GM12875 (cell line): ENCODE measurements around the gene IER3.

ENCODE experiments used
- H3K4me3 ChIP-seq: one replicate; pipeline ENCODE4 v1.5.1; 2011; ENCODE audit warnings: low read depth, low read length, control low read depth
- CTCF ChIP-seq: IDR thresholded peaks from 2 replicates; pipeline ENCODE4 v1.5.1; 2011; ENCODE audit warnings: low read depth, mild to moderate bottlenecking, control low read depth, inconsistent platforms, low read length, moderate library complexity, borderline replicate concordance; ENCODE audit not compliant: insufficient read depth

Gene IER3

DNA sequence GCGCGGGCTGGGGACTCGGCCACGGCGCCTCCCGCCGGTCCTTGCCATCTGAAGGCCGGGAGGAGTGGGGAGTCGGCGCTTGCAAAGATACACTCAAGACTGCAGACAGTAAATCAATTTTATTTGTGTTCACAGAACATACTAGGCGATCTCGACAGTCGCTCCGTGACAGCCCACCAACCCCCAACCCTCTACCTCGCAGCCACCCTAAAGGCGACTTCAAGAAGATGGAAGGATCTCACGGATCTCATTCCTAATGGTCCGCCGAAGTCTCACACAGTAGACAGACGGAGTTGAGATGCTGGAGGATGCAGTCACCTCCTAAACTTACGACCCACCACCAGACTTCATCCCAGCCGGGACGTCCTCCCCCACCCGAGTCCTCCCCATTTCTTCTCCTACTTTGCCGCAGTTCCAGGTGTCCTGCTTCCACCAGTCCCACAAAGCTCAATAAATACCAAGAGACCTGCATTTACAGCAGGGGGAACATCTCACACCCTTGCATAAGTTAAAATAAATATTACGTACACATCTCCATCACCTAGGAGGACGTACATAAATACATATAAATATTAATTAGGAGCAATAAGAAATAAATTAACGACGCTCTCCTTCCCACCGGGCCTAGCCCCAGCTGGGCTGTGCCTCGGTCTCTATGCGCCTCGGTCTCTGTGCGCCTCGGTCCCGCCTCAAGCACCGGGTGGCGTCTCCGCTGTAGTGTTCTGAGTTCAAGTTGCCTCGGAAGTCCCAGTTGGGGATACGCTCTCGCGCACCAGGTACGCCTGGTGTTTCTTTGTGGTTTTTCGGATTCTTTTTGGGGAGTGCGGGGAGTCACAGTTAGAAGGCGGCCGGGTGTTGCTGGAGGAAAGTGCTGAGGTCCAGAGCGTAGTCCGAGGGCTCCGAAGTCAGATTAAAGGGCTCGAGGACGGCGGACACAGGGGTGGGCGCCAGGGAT is 971 bp downstream of the IER3 start:
- TF ChIP-seq CTCF: no peak
- peak overlapping the region; percentile 60 for H3K4me3 ChIP-seq

- H3K4me3 ChIP-seq: peak within 1 kb of the TSS; percentile 60
- no peak for TF ChIP-seq CTCF
Measured at GRCh38 chr6:30742316-30743098, 1.8 kb downstream of the IER3 start, which contains the start of gene FLOT1. Gene FLOT1, minus strand, starts transcription at chr6:30742687. Its CDS starts 498 bp downstream, at chr6:30742189.

DNA sequence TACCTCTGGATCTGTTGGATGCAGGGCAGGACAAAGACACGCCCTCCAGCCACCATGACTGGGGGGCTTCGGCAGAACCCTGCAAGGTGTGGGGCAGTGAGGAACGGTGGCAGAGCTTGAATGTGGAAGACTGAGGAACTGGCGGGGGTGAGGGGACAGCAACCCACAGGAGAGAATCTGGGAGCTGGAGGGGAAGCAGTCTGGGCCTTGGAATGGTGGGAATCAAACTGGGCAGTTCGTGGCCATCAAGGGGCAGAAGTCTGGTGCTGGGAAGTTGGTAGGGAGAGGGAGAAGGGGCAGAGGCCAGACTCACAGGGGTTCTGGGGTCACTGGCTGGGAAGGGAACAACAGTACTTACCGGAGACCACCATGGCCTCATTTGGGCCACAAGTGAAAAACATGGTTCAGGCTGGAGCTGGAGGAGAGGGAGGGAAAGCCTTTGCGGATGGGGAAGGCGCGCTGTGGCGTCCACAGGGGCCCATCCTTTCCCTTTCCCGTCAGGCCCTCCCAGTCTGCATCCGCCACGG is 2.5 kb downstream of the IER3 start:
- TF ChIP-seq CTCF: no peak
- H3K4me3 ChIP-seq: peak overlapping the region; percentile 60

GRCh38 chr6:30741063-30741779 is 3.1 kb downstream of the IER3 start:
- TF ChIP-seq CTCF: no peak
- peak overlapping the region; percentile 60 for H3K4me3 ChIP-seq

DNA sequence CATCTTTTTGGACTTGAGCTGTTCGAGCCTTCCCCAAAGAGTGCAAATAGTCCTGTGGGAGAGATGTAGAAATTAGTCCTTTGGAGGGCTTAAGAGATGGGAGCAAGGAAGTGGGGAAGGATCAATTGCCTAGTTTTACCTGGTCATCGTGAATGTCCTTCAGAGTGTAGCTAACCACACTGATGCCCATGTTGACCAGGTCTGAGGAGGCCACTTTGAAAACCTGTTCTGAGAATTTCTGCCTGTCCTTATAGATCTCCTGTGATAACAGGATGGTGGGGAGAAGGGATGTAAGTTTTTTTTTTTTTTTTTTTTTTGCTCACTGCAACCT is 3.8 kb downstream of the IER3 start:
- TF ChIP-seq CTCF: no peak
- no peak overlapping the region for H3K4me3 ChIP-seq

DNA sequence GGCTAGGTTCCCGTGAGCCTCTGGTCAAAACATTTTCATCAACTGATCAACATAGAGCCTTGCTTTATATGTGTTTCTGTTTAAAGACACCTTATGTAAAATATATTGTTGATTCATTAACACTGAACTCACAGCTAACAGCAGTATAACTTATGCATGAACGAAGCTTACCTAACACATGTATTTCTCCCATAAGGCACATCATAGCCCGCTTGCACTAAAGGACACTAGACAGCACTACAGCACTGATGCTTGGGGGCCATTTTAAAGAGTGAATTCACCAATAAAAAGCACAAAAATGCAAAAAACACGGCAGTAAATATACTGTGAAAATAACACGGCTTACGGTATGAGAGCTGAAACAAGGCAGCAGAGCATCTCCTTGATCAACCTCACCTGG is 5.8 kb downstream of the IER3 start:
- no peak for TF ChIP-seq CTCF

More for the DNA sequence above, 5.8 kb downstream of the IER3 start:
- H3K4me3 ChIP-seq: no peak overlapping the region
